K562 (cell line): Measurements from ENCODE around the gene ACADVL. TPM values are rescaled to one million over a fixed set of nuclear protein-coding genes. Genes with fewer than 3 reads are reported as not detected.
A peak's percentile ranks its signal among the peaks of the same experiment; 100 is the strongest.

Experiments
- ATF2 ChIP-seq: sonication (generic); formaldehyde crosslinking; IDR thresholded peaks from 2 replicates; pipeline ENCODE4 v1.8.1; 2022; ENCODE audit warnings: missing genetic modification reagents
- ATF7 ChIP-seq: fragments of 450-650 bp; IDR thresholded peaks from 2 replicates; pipeline ENCODE4 v1.7.1; 2014; ENCODE audit warnings: mild to moderate bottlenecking, moderate library complexity
- CBFB ChIP-seq: sonication (generic); formaldehyde crosslinking; IDR thresholded peaks from 2 replicates; pipeline ENCODE4 v1.4.0; 2020; ENCODE audit warnings: mild to moderate bottlenecking, missing genetic modification reagents
- FOXA3 ChIP-seq, 2 experiments: fragments of 450-650 bp in 1 of 2; sonication (generic) in 1 of 2; formaldehyde crosslinking; IDR thresholded peaks in 1 of 2; conservative IDR thresholded peaks in 1 of 2; 2 replicates each; pipeline versions ENCODE4 v1.4.0 to v1.8.0; 2020 to 2022; ENCODE audit warnings: mild to moderate bottlenecking in 2 of 2, missing genetic modification reagents in 1 of 2
- FOXO4 ChIP-seq: fragments of 450-650 bp; formaldehyde crosslinking; IDR thresholded peaks from 2 replicates; pipeline ENCODE4 v1.4.0; 2020; ENCODE audit warnings: mild to moderate bottlenecking, moderate library complexity
- GATA2 ChIP-seq: sonication (generic); formaldehyde crosslinking; IDR thresholded peaks from 2 replicates; pipeline ENCODE4 v1.4.0; 2020; ENCODE audit warnings: mild to moderate bottlenecking, missing genetic modification reagents
- IFI16 ChIP-seq: fragments of 250-450 bp; sonication (Bioruptor Pico); IDR thresholded peaks from 2 replicates; pipeline ENCODE4 v2.1.2; 2022; ENCODE audit warnings: mild to moderate bottlenecking, inconsistent platforms
- KDM4B ChIP-seq, 2 experiments: fragments of 450-650 bp in 1 of 2; sonication (generic) in 1 of 2; IDR thresholded peaks; 2 replicates each; pipeline ENCODE4 v1.6.1; 2016 to 2017; ENCODE audit warnings: borderline replicate concordance in 2 of 2, antibody characterized with exemption in 1 of 2, low read depth in 1 of 2, mild to moderate bottlenecking in 1 of 2
- PCBP2 ChIP-seq: fragments of 200-400 bp; formaldehyde crosslinking; IDR thresholded peaks from 2 replicates; pipeline ENCODE4 v1.6.1; 2018; ENCODE audit warnings: low read length, low read depth, mild to moderate bottlenecking, moderate library complexity; ENCODE audit not compliant: poor library complexity, severe bottlenecking
- RAD51 ChIP-seq: fragments of 450-650 bp; IDR thresholded peaks from 2 replicates; pipeline ENCODE4 v1.7.1; 2016; ENCODE audit warnings: low read depth, mild to moderate bottlenecking, borderline replicate concordance
- RBM15 ChIP-seq: fragments of 200-400 bp; formaldehyde crosslinking; IDR thresholded peaks from 2 replicates; pipeline ENCODE4 v1.6.1; 2018; ENCODE audit warnings: mild to moderate bottlenecking, low read length, moderate library complexity; ENCODE audit not compliant: insufficient read depth
- U2AF2 ChIP-seq: fragments of 200-400 bp; formaldehyde crosslinking; optimal IDR thresholded peaks from 2 replicates; pipeline ENCODE3; 2017; ENCODE audit warnings: low read depth, mild to moderate bottlenecking, low read length
- USF2 ChIP-seq: sonication (generic); formaldehyde crosslinking; IDR thresholded peaks from 2 replicates; pipeline ENCODE4 v1.5.0; 2020; ENCODE audit warnings: missing genetic modification reagents
- ZKSCAN8 ChIP-seq: fragments of 200-800 bp; sonication (Bioruptor generic); IDR thresholded peaks from 2 replicates; pipeline ENCODE4 v1.6.1; 2016; ENCODE audit warnings: missing genetic modification characterization, missing compliant biosample characterization
- ZNF316 ChIP-seq: fragments of 450-650 bp; IDR thresholded peaks from 2 replicates; pipeline ENCODE4 v1.6.1; 2016
- ZNF384 ChIP-seq: IDR thresholded peaks from 2 replicates; pipeline ENCODE4 v1.6.1; 2012; ENCODE audit warnings: low read depth, low read length, improper control_type of control experiment
- ZNF57 ChIP-seq: fragments of 450-650 bp; formaldehyde crosslinking; IDR thresholded peaks from 2 replicates; pipeline ENCODE4 v1.4.0; 2020; ENCODE audit warnings: mild to moderate bottlenecking, moderate library complexity
- ZNF696 ChIP-seq: fragments of 250-450 bp; sonication (Bioruptor Pico); conservative IDR thresholded peaks from 2 replicates; pipeline ENCODE4 v1.4.0; 2020; ENCODE audit warnings: mild to moderate bottlenecking, moderate library complexity
- ZNF778 ChIP-seq: fragments of 450-650 bp; formaldehyde crosslinking; IDR thresholded peaks from 2 replicates; pipeline ENCODE4 v1.4.0; 2020; ENCODE audit warnings: mild to moderate bottlenecking, moderate library complexity
- polyA plus RNA-seq, 8 experiments: library from polyadenylated mRNA; depleted of rRNA in 4 of 8; stranded (reverse) in 5 of 8; unstranded in 3 of 8; fragments of >200 nt; fragmentation: Nextera tagmentation in 2 of 8; fragmentation: Illumina TruSeq in 1 of 8; extraction: Ambion mirVana in 2 of 8; extraction: Trizol in 1 of 8; gene quantifications; 2 replicates each; pipeline versions ENCODE4 v1.2.1 to v1.2.3, GENCODE V29; 2011 to 2014; ENCODE audit warnings: inconsistent platforms in 1 of 8, missing spikeins in 1 of 8
- total RNA-seq, 7 experiments: library from RNA; depleted of rRNA in 6 of 7; stranded (reverse); fragments of >200 nt in 6 of 7; fragmentation: Illumina TruSeq in 2 of 7; extraction: Trizol in 2 of 7; gene quantifications; 2 replicates each; pipeline versions ENCODE4 v1.2.1 to v1.2.3, GENCODE V29; 2011 to 2021; ENCODE audit warnings: low replicate concordance in 1 of 7
- TF ChIP-seq, protein P1 (sequence below): sonication (generic); formaldehyde crosslinking; IDR thresholded peaks from 2 replicates; pipeline ENCODE4 v1.9.0; 2022; ENCODE audit warnings: mild to moderate bottlenecking, missing genetic modification reagents
- TF ChIP-seq, protein P2 (sequence below): fragments of 450-650 bp; conservative IDR thresholded peaks from 2 replicates; pipeline ENCODE4 v1.6.1; 2016; ENCODE audit warnings: missing genetic modification characterization, low read depth, mild to moderate bottlenecking, missing compliant biosample characterization, moderate library complexity

The ACADVL gene
- total and polyA plus RNA-seq, 9 of the 15 experiments (the other 6 are each of a cell fraction or from before 2014, with no cell fraction given): 25.5 to 449 (median 214) TPM

DNA sequence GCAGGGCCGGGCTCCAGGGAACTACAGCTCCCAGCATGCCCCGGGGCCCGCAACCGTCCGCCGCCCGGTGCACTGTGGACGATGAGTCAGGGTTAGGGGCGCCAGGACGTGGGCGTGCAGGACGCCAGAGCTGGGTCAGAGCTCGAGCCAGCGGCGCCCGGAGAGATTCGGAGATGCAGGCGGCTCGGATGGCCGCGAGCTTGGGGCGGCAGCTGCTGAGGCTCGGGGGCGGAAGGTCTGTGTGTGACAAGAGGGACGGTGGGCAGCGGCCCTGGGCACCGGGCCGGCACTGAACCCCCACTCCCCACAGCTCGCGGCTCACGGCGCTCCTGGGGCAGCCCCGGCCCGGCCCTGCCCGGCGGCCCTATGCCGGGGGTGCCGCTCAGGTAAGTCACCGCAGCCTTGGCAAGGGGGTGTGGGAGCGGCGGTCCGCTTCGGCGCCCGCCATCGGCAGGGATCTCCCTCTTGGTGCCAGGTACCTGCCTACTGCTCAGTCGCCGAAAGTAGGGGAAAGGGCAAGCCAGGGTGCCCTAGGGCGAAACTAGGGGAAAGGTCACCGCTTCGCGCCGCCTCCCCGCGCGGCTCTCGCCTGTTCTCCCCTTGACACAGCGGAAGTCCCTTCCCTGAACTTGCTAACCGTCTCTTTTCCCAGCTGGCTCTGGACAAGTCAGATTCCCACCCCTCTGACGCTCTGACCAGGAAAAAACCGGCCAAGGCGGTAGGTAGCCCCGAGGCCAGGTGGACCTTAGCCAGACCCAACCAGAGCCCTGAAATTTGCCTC is at the start of gene ACADVL, which contains the start of gene DLG4 (continued):
- no peak for TF ChIP-seq FOXO4 (CRISPR knock-in tag)
- no peak for TF ChIP-seq ZKSCAN8 (CRISPR knock-in tag)
- no peak for TF ChIP-seq ATF2
- TF ChIP-seq, protein P1, sequence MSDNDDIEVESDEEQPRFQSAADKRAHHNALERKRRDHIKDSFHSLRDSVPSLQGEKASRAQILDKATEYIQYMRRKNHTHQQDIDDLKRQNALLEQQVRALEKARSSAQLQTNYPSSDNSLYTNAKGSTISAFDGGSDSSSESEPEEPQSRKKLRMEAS (CRISPR knock-in tag): peak; percentile 4; the same call in 1 of the 2 replicates
- TF ChIP-seq ZNF696 (CRISPR knock-in tag): no peak
- TF ChIP-seq RAD51: no peak
- no peak for TF ChIP-seq FOXA3 (CRISPR knock-in tag; conservative IDR thresholded peaks at IDR 0.05 in 1 of 2, IDR thresholded peaks at IDR 0.05 in 1 of 2)
- TF ChIP-seq ZNF384: no peak
- no peak for TF ChIP-seq RBM15
- no peak for TF ChIP-seq PCBP2
- TF ChIP-seq, protein P2, sequence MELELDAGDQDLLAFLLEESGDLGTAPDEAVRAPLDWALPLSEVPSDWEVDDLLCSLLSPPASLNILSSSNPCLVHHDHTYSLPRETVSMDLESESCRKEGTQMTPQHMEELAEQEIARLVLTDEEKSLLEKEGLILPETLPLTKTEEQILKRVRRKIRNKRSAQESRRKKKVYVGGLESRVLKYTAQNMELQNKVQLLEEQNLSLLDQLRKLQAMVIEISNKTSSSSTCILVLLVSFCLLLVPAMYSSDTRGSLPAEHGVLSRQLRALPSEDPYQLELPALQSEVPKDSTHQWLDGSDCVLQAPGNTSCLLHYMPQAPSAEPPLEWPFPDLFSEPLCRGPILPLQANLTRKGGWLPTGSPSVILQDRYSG (tag): no peak
- no peak for TF ChIP-seq GATA2 (CRISPR knock-in tag)
- no peak for TF ChIP-seq ATF7
- no peak for TF ChIP-seq IFI16 (CRISPR knock-in tag)
- no peak for TF ChIP-seq USF2
- TF ChIP-seq CBFB (CRISPR knock-in tag): no peak
- TF ChIP-seq U2AF2: no peak
- no peak for TF ChIP-seq ZNF778 (CRISPR knock-in tag)
- no peak for TF ChIP-seq KDM4B (IDR thresholded peaks at IDR 0.05; ENCODE audit: borderline replicate concordance in 2 of 2, low read depth in 1 of 2)
- no peak for TF ChIP-seq ZNF57 (CRISPR knock-in tag)
- peak; percentile 36; the same call in 1 of the 2 replicates for TF ChIP-seq ZNF316
